Omental fat pad (tissue), 4 donors: Measurements from ENCODE around the gene USP4. TPM values are rescaled to one million over a fixed set of nuclear protein-coding genes. Genes with fewer than 3 reads are reported as not detected.
"Not testable (repeated sequence)": the region's sequence is repeated elsewhere in the genome, so short reads cannot be mapped to it uniquely, and the experiment has no call there.

ENCODE experiments used
- ATAC-seq: fragments of 150-250 bp; one replicate; pipeline ENCODE4 v1.9.1; 2016; ENCODE audit warnings: mild to moderate bottlenecking, moderate library complexity; ENCODE audit not compliant: low FRiP score
- DNase-seq: peaks from one replicate; pipeline ENCODE4 v3.0.0-alpha.2; 2019; ENCODE audit warnings: low spot score
- total RNA-seq, 4 donors: library from RNA; depleted of rRNA; stranded (reverse); fragments of >200 nt; gene quantifications; one replicate each; pipeline ENCODE4 v1.1.0, GENCODE V29; 2016
- TF ChIP-seq, protein P1 (sequence below), 3 donors: fragments of 450-650 bp; IDR thresholded peaks; one replicate each; pipeline ENCODE4 v1.5.1; 2016 to 2017; ENCODE audit warnings: antibody characterized with exemption in 3 of 3, mild to moderate bottlenecking in 3 of 3, moderate library complexity in 2 of 3

USP4 gene
- total RNA-seq, 4 donors from 2014 or later: 17.3 to 43.3 (median 34.6) TPM

DNA sequence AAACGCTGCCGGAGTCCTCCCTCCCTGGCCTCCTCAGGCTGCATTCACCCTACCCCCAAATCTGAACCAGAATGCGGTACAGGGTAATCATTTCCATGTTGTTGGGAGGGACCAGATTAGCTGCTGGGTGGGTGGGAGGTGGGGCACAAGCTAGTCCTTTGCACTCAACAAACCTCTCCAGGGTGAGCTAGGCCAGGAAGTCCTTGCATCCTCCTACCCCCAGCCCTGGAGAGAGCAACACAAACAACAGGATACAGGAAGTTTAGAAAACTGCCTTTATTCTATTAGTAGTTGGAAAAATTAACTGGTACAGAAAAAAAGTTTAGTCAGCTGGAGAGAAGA, 19.0 kb upstream of the USP4 start:
- TF ChIP-seq, protein P1, sequence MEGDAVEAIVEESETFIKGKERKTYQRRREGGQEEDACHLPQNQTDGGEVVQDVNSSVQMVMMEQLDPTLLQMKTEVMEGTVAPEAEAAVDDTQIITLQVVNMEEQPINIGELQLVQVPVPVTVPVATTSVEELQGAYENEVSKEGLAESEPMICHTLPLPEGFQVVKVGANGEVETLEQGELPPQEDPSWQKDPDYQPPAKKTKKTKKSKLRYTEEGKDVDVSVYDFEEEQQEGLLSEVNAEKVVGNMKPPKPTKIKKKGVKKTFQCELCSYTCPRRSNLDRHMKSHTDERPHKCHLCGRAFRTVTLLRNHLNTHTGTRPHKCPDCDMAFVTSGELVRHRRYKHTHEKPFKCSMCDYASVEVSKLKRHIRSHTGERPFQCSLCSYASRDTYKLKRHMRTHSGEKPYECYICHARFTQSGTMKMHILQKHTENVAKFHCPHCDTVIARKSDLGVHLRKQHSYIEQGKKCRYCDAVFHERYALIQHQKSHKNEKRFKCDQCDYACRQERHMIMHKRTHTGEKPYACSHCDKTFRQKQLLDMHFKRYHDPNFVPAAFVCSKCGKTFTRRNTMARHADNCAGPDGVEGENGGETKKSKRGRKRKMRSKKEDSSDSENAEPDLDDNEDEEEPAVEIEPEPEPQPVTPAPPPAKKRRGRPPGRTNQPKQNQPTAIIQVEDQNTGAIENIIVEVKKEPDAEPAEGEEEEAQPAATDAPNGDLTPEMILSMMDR (IDR thresholded peaks at IDR 0.05): no peak
- DNase-seq (no peak), ATAC-seq (no peak)

DNA sequence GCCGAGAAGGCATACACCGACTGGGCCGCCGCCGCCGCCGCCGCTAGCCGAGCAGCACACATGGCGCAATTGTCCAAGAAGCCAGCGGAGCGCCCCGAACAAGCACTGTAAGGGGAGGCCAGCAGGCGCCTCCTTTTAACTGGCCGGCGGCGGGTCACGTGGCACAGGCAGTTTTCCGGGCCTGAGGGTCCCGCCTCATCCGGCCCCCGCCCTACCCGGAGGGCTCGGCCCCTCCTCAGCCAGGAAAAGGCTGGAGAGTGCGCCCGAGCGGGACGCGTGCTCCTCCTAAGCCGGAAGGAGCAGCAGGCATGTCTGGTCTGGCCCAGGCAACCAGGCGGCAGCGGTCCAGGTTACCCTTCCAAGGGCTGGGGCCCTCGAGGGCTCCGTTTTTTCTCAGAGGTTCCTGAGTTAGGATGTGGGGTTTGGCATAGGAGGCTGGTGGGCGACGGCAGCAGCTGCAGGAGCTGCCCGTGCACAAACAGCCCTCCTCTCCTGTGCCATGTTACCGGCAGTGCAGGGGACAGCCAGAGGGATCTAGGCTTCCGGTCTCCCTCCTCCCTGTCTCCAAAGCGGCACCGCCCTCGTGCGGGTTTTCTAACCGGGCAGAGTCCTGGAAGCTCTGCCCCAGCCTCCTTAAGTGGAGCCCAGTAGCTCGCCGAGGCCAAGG, 18.5 kb upstream of the USP4 start, which contains the start of gene GPX1:
Gene GPX1, minus strand, starts transcription at position 137 of the 667 bp plus-strand sequence. Its CDS starts 75 bp downstream, at position 62.
- TF ChIP-seq, protein P1 (IDR thresholded peaks at IDR 0.05): no peak
- ATAC-seq (peak; percentile 93), DNase-seq (peak; percentile 82)

DNA sequence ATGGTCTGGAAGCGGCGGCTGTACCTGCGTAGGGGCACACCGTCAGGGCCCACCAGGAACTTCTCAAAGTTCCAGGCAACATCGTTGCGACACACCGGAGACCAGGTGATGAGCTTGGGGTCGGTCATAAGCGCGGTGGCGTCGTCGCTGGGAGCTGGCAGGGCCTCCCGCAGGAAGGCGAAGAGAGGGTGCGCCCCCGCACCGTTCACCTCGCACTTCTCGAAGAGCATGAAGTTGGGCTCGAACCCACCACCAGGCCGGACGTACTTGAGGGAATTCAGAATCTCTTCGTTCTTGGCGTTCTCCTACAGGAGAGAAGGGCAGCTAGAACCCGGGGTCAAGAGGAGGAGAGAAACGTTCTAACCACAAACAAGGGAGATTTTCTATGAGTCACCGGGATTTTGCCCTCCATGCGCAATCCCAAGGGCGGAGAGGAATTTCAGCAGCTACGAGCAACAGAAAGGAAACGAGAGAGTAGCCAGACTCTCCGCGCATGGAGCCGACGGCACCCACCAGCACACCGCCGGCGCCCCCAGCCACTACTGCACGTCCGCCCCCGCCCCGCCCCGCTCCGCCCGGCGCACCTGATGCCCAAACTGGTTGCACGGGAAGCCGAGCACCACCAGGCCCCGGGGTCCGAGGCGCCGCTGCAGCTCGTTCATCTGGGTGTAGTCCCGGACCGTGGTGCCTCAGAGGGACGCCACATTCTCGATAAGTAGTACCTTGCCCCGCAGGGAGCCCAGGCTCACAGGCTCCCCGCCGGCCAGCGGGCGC, 17.8 kb upstream of the USP4 start:
- not testable (repeated sequence) for DNase-seq

DNA sequence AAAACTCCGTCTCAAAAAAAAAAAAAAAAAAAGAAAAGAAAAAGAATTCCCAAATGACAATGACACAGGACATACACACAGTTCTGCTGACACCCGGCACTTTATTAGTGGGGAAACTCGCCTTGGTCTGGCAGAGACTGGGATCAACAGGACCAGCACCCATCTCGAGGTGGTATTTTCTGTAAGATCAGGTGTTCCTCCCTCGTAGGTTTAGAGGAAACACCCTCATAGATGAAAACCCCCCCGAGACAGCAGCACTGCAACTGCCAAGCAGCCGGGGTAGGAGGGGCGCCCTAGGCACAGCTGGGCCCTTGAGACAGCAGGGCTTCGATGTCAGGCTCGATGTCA, 17.2 kb upstream of the USP4 start:
- peak; percentile 6 for ATAC-seq
- not testable (repeated sequence) for DNase-seq

More for the DNA sequence above, 17.8 kb upstream of the USP4 start:
- ATAC-seq: peak; percentile 74

DNA sequence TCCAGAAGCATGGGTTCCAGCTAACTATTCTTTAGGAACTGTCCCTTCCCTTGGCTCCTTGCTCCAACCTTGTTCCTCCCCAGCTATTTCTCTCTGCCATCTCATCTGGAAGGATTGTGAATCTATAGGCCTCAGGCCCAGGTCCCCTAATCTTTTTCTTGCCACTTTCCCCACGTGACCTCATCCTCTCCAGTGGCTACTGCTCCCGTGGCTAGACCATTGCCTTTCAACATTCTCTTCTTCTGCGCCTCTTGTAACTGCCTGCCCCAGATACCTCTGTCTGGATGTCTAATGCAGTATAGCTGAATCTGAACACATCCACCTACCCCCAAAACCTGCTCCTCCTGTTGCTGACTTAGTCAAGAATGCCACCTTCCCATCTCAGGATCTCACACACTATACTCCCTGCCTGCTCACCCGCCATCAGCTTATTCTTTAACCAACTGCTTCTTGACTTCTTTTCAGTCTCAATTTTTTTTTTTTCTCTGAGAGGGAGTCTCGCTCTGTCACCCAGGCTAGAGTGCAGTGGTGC, 13.1 kb upstream of the USP4 start:
- TF ChIP-seq, protein P1 (IDR thresholded peaks at IDR 0.05): no peak
- no peak for ATAC-seq
- DNase-seq: no peak

DNA sequence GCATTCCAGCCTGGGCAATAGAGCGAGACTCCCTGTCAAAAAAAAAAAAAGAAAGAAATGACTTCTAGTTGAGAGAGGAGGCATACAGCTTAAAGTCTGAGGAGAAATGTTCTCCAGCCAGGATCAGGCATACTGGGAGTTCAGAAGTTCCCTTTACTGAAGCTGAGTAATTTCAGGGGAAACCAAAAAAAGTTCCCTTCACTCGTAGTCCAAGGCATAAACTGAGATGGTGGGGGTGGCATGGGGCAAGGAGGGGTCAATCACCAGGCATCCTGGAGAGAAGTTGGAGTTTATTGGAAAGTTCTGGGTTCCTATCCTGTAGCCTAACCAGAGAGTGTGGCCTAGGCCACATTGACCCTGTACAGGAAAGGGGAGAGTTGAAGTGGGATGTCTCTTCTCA, 12.4 kb upstream of the USP4 start:
- no peak for DNase-seq
- no peak for ATAC-seq

DNA sequence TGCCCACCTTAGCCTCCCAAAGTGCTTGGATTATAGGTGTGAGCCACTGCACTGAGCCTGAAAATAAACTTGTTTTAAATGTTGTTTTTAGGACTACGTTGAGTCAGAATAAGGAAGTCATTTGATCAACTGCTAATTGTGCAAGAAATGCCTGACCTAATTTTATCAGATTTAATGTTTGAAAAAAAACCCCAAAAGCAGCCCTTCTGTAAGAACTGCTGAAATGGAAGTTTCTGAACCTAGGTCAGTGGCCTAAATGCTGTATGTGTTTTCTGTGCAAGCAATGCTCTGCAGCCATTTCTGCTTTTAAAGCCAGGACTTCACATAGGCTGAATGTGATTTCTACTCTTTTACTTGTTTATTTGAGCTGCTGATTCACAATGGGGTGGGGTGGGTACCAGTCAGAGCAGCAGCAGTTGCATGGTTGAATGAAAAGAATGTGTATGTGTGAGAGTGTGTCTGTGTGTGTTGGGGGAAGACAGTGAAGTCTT, 11.7 kb upstream of the USP4 start:
- TF ChIP-seq, protein P1 (IDR thresholded peaks at IDR 0.05): no peak
- DNase-seq: no peak
- peak; percentile 60 for ATAC-seq

More for the DNA sequence above, 12.4 kb upstream of the USP4 start:
- TF ChIP-seq, protein P1 (IDR thresholded peaks at IDR 0.05): no peak
